Measurements from ENCODE around the gene GADD45B. TPM values are rescaled to one million over a fixed set of nuclear protein-coding genes. Genes with fewer than 3 reads are reported as not detected.
"Not testable (repeated sequence)": the region's sequence is repeated elsewhere in the genome, so short reads cannot be mapped to it uniquely, and the experiment has no call there.

The GADD45B gene
- polyA plus RNA-seq, 4 donors = 9.9 to 17.6 (median 11.3) TPM

DNA sequence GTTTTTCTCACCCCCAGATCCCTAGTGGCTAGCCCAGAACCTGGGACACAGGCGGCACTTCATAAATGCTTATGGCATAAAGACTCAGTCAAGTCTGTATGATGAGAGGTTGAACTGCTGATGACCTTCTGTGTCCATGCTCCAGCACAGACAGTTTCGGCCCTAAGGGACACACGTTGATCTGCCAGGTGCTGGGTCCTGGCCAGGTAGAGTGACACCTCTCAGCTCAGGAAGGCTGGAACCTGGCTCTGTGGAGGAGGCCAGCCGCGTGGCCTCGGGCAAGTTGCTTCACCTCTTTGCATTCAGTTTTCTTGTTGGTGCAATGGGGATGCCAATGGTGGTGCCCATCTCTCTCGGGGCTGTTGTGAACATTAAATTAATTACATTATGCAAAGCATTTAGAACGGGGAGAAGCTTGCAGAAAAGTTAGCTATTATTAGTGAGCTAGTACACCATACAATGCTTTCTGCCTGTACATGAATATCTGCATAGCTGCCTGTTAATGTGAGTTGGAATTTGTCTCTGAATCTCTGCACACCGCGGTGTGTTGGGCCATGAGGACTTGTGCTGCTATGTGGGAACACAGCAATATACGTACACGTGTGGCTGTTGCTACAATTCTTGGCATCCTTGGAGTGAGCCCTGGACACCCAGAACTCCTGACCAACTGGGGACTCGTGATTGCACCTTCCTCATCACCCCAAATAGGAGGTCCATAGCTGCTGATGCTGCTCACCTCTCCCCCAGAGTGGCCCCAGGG lies 8.4 kb downstream of the GADD45B start:
- DNase-seq (ENCODE audit: low read depth in 4 of 4, low spot score in 2 of 4) = no peak

DNA sequence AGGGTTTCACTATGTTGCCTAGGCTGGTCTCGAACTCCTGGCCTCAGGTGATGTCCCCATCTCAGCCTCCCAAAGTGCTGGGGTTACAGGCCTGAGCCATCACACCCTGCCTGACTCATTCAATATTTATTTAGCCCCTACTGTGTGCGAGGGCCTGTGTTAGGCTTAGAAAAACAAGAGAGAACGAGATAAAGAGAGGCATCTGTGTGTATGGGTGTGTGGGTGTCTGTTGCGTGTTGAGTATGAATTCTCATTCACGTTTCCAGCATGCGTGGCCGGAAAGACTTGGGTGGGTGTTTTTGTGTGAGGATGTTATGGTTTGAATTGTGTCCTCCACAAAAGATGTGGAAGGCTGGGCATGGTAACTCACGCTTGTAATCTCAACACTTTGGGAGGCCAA lies 9.5 kb downstream of the GADD45B start:
- DNase-seq (ENCODE audit: low read depth in 4 of 4, low spot score in 2 of 4) = no peak

DNA sequence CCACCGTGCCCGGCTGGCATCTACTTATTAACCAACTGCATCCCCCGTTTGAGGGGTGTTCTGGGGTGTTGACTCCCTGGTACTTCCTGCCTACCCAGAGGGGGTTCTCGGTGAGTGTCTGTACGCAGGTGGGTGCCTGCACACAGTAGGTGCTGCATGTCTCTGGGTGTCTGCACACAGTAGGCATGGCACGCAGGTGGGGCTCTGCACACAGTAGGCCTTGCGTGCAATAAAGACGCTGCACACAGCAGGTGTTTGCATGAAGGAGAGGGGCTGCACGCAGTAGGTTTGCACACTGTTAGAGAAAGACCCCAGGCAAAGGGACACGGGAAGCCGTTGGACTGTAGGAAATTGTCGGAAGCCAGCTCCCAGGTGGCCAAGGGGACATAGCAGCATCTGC lies 11.2 kb downstream of the GADD45B start:
- no peak for DNase-seq (ENCODE audit: low read depth in 4 of 4, low spot score in 2 of 4)

GRCh38 chr19:2487842-2488241 lies 11.9 kb downstream of the GADD45B start:
- no peak for DNase-seq (ENCODE audit: low read depth in 4 of 4, low spot score in 2 of 4)

- DNase-seq (ENCODE audit: low read depth in 4 of 4, low spot score in 2 of 4) = no peak
Measured at GRCh38 chr19:2488405-2488941, 12.5 kb downstream of the GADD45B start.

GRCh38 chr19:2488942-2489731 lies 13.2 kb downstream of the GADD45B start:
- DNase-seq (ENCODE audit: low read depth in 4 of 4, low spot score in 2 of 4) = no peak

GRCh38 chr19:2490659-2491058 lies 14.7 kb downstream of the GADD45B start:
- no peak for DNase-seq (ENCODE audit: low read depth in 4 of 4, low spot score in 2 of 4)

DNA sequence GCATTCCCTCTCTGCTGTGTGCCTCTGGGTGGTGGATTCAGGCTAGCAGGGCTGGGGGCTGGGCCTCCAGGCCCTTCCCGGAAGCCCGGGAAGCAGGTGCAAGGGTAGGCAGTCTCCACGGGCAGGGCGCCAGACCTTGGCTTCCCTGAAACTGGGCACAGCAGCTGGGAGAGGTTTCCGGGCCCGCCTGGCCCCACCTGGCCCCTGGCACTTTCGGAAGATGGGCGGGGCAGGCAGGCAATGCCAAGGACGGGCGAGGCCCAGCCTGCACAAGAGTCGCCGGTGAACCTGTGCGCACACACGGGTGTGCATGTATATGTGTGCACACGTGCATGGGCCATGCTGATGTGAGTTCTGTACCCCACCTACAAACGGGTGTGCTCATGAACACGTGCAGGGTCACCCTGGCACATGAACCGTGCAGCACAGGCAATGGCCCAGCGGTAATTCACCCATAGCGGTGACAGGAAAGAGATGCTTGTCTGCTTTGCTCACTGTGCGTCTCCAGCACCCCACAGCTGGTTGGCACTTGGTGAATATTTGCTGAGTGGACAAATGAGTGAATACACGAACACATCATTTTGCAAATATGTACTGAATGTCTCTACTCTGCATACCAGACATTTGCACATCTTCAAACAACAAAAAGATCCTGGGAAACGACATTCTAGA lies 15.3 kb downstream of the GADD45B start:
- DNase-seq (ENCODE audit: low read depth in 4 of 4, low spot score in 2 of 4) = no peak

GRCh38 chr19:2492870-2493269 lies 16.9 kb downstream of the GADD45B start:
- no peak for DNase-seq (ENCODE audit: low read depth in 4 of 4, low spot score in 2 of 4)

- not testable (repeated sequence) for DNase-seq (ENCODE audit: low read depth in 4 of 4, low spot score in 2 of 4)
Measured at GRCh38 chr19:2493448-2493847, 17.5 kb downstream of the GADD45B start.

DNA sequence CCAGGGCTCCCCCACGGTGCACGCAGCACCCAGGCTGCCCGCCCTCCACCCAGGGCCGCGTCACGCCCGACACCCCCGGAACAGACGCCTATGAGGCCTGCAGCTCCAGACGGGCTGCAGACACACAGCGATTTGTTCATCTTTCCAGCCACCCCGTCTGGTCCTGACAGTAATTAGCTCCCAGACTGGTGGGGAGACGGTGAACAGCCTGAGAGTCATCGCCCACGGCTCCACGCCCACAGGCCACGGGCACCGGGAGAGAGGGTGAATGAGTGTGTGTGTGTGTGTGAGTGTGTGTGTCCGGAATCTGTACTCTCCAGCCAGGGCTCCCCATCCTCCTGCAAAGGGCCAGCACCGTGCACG lies 18.1 kb downstream of the GADD45B start:
- no peak for DNase-seq (ENCODE audit: low read depth in 4 of 4, low spot score in 2 of 4)

DNA sequence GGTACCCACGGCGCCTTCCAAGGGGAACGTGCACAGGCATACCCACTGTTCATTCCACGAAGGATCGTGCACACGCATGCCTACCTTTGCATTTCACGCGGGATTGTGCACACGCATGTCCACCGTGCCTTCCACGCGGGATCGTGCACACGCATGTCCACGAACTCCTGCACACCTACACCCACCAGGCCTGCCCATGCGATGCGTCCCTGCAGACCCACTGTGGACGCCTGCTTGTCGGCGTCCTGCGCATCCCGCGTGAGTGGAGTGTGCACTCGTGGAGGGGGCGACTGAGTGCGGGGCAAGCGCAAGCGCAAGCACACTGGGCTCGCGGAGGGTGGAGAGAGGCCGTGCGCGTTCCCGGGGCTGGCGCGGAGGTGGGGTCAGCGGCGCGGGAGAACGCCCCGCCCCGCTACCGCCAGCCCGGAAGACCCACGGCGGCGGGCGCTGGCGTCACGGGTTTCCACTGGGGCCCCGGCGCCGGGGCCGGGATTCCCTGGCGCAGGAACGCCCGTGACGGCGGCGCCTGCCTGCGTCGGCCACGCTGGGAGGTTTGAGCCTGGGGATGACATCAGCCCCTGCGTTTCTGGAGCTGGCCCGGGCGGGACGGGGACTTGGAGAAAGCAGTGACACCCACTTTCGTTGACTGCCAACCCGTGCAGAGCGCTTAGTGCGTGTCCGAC lies 18.7 kb downstream of the GADD45B start:
- DNase-seq (ENCODE audit: low read depth in 4 of 4, low spot score in 2 of 4) = no peak

- no peak for DNase-seq (ENCODE audit: low read depth in 4 of 4, low spot score in 2 of 4)
Measured at GRCh38 chr19:2495130-2495641, 19.3 kb downstream of the GADD45B start.

GRCh38 chr19:2495651-2496316 lies 19.9 kb downstream of the GADD45B start:
- no peak for DNase-seq (ENCODE audit: low read depth in 4 of 4, low spot score in 2 of 4)

DNA sequence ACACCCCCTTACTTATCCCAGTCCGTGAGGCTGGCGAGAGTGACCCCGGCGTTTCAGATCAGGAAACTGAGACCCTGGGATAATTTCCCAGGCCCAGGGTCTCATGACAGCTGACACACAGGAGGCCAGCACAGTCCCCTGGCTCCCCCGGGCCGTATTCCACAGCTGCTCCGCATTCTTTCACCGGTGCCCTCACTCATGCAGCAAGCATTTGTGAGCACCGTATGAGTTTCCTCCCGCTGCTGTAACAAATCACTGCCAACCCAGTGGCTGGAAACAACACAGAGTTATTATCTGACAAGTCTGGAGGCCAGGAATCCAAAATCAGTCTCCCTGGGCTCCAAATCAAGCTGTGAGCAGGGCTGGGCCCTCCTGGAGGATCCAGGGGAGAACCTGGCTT lies 21.3 kb downstream of the GADD45B start:
- DNase-seq (ENCODE audit: low read depth in 4 of 4, low spot score in 2 of 4) = no peak

GRCh38 chr19:2500156-2500555 lies 24.2 kb downstream of the GADD45B start:
- DNase-seq (ENCODE audit: low read depth in 4 of 4, low spot score in 2 of 4) = no peak

GRCh38 chr19:2500841-2501261 lies 24.9 kb downstream of the GADD45B start:
- no peak for DNase-seq (ENCODE audit: low read depth in 4 of 4, low spot score in 2 of 4)

- no peak for DNase-seq (ENCODE audit: low read depth in 4 of 4, low spot score in 2 of 4)
Measured at GRCh38 chr19:2503521-2504109, 27.7 kb downstream of the GADD45B start.

DNA sequence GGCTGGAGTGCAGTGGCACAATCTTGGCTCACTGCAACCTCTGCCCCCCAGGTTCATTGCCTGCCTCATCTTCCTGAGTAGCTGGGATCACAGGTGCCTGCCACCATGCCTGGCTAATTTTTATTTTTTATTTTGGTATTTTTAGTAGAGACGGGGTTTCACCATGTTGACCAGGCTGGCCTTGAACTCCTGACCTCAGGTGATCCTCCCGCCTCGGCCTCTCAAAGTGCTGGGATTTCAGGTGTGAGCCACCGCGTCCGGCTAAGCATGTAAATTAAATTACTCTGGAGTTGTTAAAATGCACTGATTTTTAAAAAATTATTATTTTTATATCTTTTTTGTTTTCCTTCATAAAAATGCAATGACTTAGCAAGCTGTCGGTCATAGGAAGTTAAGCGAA lies 30.7 kb downstream of the GADD45B start:
- not testable (repeated sequence) for DNase-seq (ENCODE audit: low read depth in 4 of 4, low spot score in 2 of 4)

- DNase-seq (ENCODE audit: low read depth in 4 of 4, low spot score in 2 of 4) = no peak
Measured at GRCh38 chr19:2507109-2507508, 31.2 kb downstream of the GADD45B start.

Measured in left renal cortex interstitium (tissue), 4 donors.